OCI-M2 (cell line): ENCODE results near the gene PA2G4.
A peak's percentile ranks its signal among the peaks of the same experiment; 100 is the strongest.
"Not testable (repeated sequence)": the region's sequence is repeated elsewhere in the genome, so short reads cannot be mapped to it uniquely, and the experiment has no call there.

Experiments
- DNase-seq: peaks from one replicate; lab custom pipeline; 2025; ENCODE audit not compliant: unreplicated experiment; lab: John Stamatoyannopoulos, UW

Gene PA2G4

DNA sequence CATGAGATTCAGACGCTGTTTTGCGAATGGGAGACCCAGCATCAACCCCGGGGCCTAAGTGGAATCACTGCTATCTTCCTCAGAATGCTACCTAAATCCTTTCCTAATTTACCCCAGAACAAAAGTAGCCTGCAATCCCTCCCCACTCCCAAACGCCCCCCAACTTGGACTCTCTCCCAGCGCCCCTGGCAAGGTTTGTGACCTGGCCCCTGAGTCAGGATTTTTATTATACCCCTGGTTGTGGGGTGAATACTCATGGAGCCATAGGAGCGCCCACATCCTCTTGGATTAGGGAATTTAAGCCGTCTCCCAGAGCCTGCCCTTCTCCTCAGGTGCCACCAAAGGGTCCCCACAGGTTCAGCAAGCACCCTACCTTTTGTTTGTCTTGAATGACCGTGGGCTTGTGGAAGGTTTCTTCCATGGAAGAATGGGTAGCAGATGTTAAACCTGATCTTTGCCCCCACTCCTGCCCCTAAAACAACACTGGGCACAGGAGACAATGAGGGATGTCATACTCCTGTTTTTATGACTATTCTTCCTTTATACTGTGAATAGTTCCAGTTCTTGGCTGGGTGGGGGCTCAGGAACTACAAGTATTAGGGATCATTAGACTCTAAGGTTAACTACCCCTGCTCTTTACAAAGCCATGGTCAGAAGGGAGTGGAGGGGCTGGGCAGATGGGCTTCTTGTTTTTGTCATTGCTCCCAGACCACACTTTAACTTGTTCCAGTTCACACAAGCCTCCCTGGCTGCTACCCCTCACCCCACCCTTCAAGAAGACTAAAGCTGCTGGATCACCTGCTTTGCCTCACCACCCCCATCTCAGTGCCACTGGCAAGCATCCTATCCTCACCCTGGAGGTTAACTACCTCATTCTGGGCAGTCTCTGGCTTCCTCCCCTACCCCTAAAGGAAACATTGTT is 48.7 kb downstream of the PA2G4 start:
- DNase-seq: no peak

DNA sequence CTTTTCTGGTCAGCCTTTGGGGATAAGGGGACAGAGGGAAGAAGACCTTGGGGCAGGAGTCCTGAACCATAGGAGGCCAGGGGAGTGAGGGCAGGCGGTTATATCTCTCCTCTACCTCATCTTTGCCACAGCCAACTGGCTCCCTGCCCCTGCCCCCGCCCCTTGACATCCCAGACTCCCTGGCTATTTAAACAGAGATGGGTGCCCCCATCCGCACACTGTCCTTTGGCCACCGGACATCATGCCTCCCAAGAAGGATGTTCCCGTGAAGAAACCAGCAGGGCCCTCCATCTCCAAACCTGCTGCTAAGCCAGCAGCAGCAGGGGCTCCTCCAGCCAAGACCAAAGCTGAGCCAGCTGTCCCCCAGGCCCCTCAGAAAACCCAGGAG is 49.3 kb downstream of the PA2G4 start:
- DNase-seq: no peak

DNA sequence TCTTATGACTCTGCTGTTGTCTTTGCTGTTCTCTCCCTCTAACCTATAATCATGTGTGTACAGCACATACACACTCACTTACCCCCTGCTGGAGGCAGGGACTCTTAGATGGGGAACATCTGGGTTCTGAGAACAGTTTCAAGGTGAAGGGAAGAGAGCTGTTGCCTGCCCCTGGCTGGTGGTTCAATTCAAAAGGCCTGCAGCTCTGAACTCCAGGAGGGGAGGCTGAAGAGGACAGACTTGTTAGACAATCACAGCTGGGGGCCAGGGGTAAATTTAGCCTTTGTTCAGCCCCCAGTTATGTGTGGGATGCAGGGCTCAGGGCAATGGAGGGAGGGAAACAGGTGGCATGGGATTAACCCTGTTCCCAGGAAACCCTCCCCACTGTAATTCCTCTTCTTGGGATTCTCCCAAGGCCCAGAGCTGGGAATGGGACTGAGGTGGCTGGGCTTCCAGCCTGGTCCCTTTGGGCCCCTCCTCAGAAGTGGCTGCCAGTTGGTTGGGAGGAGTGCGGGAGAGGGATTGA is 50.0 kb downstream of the PA2G4 start:
- DNase-seq: no peak

DNA sequence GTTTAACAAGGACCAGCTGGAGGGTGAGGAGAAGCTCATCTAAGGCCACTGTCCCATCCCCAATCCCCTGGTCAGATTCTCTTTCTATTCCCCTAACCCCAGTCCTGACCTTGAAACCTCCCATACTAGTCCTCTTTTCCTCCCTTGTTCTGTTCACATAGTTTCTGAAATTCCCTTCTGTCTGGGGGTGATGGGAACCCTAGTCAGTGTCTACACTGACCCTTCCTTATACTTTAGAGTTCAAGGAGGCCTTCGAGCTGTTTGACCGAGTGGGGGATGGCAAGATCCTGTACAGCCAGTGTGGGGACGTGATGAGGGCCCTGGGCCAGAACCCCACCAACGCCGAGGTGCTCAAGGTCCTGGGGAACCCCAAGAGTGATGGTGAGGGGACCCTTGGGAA is 50.5 kb downstream of the PA2G4 start:
- no peak for DNase-seq

DNA sequence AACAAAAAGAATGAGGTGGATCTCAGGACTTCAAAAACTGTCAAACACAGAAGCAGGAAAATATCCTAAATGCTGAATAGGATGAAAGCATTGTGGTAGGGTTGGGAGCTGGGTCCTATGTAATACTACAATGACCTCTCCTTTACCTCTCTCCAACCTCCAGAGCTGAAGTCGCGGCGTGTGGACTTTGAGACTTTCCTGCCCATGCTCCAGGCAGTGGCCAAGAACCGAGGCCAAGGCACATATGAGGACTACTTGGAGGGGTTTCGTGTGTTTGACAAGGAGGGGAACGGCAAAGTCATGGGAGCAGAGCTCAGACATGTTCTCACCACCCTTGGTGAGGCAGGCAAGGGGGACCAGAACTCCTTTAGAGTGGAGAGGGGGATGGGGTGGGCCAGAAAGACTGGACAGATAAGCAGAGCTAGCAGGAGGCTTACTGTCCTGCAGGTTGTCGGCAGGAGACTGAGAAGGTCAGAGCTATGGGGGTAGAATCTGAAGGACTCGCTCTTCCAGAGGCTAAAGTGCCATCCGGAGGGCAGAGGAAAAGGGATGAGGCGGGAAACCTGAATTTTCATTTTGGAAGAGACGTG is 51.0 kb downstream of the PA2G4 start:
- no peak for DNase-seq

DNA sequence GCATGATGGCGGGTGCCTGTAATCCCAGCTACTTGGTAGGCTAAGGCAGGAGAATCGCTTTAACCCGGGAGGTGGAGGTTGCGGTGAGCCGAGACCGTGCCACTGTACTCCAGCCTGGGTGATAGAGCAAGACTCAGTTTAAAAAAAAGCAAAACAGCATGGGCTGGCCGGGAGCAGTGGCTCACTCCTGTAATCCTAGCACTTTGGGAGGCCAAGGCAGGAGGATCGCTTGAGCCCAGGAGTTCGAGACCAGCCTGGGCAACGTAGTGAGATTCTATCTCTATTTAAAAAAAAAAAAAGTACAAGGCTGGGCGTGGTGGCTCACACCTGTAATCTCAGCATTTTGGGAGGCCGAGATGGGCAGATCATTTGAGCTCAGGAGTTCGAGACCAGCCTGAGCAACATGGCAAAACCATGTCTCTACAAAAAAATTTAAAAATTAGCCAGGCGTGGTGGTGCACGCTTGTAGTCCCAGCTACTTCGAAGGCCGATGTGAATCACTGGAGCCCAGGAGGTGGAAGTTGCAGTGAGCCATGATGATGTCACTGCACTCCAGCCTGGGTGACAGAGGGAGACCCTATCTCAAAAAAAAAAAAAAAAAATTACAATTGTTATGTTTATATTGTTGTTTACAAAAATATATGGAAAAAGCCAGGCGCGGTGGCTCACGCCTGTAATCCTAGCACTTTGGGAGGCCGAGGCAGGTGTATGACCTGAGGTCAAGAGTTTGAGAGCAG is 52.3 kb downstream of the PA2G4 start:
- not testable (repeated sequence) for DNase-seq

DNA sequence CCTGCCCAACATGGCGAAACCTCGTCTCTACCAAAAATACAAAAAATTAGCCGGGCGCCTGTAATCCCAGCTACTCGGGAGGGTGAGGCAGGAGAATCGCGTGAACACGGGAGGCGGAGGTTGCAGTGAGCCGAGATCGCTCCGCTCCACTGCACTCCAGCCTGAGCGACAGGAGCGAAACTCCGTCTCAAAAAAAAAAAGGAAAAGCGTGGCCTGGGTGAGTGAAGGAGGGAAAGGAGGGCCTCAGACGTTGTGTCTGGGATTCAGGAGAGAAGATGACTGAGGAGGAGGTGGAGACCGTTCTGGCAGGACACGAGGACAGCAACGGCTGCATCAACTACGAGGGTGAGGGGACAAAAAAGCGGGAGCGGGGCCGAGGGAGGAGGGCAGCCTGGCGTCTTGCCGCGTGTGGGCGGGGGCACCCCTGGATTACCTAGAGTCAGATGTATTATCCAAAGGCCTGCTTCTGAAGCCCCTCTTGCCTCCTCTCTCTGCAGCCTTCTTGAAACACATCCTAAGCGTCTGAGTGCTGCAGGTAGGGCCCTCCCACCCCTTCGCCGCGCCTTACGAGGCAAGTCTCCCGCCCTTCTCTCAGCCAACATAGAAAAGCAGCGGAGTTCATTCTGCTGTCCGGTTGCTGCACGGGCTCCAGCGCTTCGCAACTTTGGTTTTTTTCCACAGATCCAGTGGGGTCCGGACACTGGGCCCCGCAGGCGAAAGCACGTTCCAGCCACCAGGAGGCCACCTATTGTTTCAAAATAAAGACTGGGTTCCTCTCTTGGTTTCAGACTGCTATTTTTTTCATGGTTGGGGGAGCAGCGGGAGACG is 53.1 kb downstream of the PA2G4 start:
- DNase-seq: no peak

DNA sequence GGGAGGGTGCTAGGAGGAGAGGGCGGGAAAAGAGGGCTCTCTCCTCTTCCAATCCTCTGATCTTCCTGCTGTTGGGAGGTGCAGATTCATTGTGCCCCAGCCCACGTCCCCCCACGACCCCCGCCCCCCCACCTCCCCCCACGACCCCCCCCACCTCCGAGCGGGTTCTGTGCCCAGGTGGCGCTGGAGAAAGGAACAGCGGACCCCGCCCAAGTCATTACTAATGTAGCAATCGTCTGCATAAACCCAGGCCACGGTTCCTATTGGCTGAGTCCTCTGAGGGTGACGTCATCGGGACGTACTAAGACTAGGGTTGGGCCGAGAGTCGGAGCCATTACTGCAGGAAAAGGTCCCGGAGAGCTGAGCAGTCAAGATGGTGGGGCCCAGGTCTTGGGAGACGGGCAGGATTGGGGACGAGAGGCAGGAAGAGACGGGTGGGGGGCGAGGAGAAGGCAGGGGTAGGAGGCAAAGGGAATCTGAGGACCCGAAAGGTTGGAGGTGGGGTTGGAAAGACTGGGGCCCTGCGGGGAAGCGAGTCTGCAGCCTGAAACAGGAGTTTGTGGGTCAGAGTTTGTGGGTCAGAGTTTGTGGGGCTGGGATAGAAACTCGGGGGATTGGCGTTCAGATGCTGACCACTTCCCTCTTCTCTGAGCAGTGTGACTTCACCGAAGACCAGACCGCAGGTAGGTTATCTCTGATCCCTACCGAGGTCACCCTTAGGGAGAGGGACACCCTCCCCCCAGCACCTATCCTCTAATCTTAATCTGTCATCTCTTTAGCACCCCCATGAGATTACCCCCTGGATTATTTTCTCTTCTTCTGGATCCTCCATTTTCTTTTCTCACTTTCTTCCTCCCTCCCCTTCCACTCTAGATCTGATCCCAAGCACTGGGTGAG is 53.9 kb downstream of the PA2G4 start, which contains the start of gene MYL6:
Gene MYL6, plus strand, starts transcription at position 331 of the 897 bp plus-strand sequence. Its CDS starts 43 bp downstream, at position 374.
- peak; percentile 67 for DNase-seq

DNA sequence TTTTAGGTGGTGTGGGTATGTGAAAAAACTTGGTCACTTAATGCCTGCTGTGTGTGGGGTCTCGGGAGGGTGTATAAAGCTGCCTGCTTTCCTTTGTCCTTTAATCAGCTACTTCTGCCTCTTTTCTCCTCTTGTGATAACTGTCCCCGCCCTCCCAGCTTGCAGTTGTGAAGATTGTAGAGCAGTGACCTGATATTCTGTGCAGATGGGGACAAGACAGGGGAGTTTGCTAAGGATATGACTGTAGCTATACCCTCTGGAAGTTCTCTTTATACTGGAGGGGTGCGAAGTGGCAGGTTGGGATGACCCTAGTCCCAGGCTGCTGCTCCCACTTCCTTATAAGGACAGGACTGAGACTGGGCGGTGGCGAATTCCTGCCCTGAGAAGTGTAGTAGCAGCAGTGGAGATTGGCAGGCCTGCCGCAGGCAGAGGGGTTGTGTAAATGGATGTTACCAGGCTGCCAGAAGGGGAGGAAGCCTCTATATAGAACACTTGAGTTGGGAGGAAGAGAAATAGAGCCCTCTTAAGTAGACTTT is 54.6 kb downstream of the PA2G4 start:
- DNase-seq: no peak

DNA sequence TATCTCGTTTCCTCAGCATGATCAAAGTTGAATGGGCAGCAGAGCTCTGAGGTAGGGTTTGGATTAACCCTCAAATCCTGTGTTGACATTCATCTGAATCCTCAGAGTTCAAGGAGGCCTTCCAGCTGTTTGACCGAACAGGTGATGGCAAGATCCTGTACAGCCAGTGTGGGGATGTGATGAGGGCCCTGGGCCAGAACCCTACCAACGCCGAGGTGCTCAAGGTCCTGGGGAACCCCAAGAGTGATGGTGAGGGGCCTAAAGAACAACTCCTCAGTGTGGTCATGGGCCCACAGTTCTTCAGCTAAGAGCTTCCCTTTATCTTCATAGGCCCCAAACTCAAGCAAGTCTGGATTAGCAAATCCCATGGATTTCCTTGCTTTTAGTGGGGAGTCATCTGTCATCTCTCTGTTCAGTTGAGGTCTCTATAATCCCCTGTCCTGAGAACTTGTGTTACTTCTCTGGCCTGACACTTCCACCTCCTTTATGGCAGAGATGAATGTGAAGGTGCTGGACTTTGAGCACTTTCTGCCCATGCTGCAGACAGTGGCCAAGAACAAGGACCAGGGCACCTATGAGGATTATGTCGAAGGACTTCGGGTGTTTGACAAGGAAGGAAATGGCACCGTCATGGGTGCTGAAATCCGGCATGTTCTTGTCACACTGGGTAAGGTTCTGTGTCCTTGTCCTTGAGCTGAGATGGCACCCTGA is 55.3 kb downstream of the PA2G4 start:
- DNase-seq: no peak

DNA sequence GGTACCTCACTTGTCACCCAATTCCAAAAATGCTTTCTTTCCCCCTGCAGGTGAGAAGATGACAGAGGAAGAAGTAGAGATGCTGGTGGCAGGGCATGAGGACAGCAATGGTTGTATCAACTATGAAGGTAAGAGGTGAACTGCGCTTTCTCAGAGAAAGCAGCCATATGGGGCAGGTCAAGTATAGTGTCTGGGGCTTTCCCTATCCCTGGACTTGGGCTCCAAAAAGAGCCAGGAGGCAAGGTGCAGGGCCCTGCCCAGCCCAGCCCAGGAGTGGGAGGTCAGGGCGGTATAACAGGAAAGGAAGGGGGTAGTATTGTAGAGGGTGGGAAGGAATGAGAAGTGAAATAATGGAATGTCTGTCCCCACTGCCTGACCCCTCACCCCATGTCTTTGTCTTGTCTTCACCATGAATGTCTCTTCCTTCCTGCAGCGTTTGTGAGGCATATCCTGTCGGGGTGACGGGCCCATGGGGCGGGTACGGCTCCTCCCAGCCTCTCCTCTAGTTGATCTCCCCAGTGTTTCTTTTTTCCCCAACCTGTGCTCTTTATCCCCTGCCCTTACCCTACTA is 55.9 kb downstream of the PA2G4 start:
- DNase-seq: no peak

DNA sequence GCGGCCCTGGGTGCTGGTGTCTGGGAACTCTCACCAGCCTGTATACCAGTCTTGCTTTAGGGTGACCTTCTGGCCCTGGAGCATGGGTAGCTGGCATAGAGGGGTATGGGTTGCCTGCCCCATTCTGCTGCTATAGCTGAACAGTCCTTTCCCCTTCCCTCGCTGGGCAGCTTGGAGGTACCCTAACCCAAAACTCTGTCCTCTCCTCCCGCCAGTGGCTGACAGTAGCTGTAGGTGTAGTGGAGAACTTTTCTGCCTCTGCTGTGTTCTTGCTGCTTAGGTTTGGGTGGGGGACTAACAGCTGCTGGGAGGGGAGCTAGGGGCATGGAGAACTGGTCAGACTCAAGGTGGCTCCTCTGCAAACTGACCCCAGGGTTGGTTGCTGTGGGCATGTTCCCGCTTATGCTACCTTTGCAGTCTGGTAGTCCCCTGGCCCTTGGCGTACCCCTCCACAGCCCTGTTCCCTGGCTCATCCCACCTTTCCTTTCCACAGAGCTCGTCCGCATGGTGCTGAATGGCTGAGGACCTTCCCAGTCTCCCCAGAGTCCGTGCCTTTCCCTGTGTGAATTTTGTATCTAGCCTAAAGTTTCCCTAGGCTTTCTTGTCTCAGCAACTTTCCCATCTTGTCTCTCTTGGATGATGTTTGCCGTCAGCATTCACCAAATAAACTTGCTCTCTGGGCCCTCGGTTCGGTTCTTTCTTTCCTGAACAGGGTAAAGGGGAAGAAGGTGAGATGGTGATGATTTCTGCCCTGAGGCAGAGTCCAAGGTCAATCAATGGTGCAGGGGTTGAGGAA is 56.7 kb downstream of the PA2G4 start:
- DNase-seq: no peak

DNA sequence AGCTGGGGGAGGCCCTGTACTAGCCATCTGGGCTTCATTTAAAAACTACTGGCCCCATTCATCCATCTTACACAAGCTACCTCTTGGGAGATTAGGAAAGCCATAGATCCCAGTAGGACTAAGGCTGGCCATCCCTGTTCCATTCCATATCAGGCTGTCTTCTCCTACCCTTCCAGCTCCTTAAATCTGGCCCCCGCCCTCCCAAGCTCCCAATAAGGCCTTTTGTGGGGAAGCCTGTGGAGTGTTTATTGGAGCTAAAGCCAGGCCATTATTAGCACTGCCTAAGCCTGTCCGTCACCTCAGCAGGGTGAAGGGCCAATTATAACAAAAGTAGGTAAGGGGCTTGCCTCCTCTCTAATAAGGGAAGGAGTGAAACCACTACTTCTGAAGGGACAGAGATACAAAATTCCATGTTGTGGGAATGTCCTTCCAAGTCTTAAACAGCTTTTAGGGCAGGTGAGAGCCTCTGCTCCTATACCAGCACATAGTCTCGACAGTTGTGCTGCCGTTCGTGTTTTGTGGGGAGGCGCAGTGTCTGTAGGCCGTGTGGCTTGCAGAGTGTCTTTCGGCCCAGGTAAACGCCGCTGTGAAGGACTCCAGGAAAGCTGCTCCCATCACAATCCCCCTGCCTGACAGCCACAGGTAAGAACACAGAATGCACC is 57.5 kb downstream of the PA2G4 start:
- DNase-seq: no peak

DNA sequence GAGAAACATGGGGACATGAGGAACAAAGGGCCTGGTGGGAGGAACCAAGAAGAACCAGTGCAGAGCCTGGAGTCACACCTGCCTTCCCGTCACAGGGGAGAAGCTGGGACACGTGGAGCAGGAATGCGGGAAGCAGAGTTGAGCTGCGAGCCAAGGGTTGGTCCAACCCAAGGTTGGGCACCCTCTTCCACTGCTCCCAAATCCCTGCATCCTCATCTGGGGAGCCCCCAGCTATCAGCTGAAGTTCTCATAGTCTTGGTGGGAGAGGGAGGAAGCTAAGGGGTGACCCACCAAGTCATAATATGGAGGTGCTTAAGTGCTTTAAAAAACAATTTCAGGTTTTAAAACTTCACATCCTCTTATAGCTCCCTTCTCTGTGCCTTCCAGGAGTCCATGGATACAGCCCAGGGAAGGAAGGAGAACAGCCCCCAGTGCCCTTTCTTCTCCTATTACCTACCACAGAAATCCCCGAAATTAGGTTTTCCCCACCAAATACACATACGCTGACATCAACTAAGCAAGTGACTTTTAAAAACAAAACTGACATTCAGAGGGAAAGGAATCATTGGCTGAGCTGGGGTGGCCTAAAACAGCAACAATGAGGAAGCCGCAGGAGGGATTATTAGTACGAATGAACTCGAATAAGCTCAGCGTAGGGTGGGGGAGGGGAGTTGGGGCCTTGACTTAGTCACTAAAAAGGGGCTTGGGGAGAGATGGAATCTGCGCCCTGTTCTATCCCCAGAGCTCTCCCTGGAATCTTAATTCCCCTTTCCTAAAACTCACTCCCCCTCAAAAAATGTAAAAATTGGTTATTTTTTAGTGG is 58.3 kb downstream of the PA2G4 start:
- DNase-seq: no peak
